Nephron (organoid): ENCODE results near the gene PNLIPRP2.

Source experiments
- H3K27ac Mint-ChIP-seq, 3 experiments: 2 replicates each; pipeline ENCODE4 v1.8.0; 2020; ENCODE audit warnings: mixed read lengths in 3 of 3, mild to moderate bottlenecking in 2 of 3, moderate library complexity in 1 of 3
- H3K27me3 Mint-ChIP-seq: 2 replicates; pipeline ENCODE4 v1.8.0; 2021; ENCODE audit warnings: low read depth, mild to moderate bottlenecking, moderate library complexity, mixed read lengths
- H3K36me3 Mint-ChIP-seq: 2 replicates; pipeline ENCODE4 v1.8.0; 2020; ENCODE audit warnings: low read depth, mixed read lengths
- H3K4me1 Mint-ChIP-seq: 2 replicates; pipeline ENCODE4 v1.8.0; 2020; ENCODE audit warnings: mixed read lengths
- H3K4me3 Mint-ChIP-seq, 3 experiments: 2 replicates each; pipeline ENCODE4 v1.8.0; 2020; ENCODE audit warnings: mild to moderate bottlenecking in 3 of 3, mixed read lengths in 3 of 3, moderate library complexity in 2 of 3
- H3K9me3 Mint-ChIP-seq: 2 replicates; pipeline ENCODE4 v1.8.0; 2020; ENCODE audit warnings: mixed read lengths
- TF ChIP-seq, protein P1 (sequence below), 3 experiments: fragments of 200-600 bp; sonication (generic); IDR thresholded peaks; one replicate each; pipeline ENCODE4 v1.5.0; 2021; ENCODE audit warnings: antibody characterized with exemption in 3 of 3; ENCODE audit not compliant: unreplicated experiment in 3 of 3

The PNLIPRP2 gene

DNA sequence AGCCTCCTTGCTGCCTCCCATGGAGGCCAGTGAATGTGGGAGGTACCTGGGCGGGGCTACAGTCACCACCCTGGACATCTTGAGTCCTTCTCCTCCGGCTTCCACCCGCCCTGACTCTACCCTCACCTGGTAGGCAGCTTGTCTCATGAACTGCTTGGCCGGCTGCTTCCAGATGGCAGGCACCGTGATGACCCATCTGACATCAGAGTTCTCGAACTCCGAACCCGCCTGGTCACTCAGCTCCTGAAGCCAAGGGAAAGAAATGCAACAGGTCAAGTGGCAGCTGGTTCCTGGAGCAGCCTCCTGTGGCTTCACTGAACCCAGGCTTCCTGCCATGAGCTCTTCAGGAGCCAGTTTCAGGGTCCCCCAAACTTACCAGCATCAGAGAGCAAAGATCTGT, 71.5 kb downstream of the PNLIPRP2 start:
- H3K4me1 Mint-ChIP-seq = peaks cover 78% of the 10 kb centered on the region
- TF ChIP-seq, protein P1, sequence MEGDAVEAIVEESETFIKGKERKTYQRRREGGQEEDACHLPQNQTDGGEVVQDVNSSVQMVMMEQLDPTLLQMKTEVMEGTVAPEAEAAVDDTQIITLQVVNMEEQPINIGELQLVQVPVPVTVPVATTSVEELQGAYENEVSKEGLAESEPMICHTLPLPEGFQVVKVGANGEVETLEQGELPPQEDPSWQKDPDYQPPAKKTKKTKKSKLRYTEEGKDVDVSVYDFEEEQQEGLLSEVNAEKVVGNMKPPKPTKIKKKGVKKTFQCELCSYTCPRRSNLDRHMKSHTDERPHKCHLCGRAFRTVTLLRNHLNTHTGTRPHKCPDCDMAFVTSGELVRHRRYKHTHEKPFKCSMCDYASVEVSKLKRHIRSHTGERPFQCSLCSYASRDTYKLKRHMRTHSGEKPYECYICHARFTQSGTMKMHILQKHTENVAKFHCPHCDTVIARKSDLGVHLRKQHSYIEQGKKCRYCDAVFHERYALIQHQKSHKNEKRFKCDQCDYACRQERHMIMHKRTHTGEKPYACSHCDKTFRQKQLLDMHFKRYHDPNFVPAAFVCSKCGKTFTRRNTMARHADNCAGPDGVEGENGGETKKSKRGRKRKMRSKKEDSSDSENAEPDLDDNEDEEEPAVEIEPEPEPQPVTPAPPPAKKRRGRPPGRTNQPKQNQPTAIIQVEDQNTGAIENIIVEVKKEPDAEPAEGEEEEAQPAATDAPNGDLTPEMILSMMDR (IDR thresholded peaks at IDR 0.05; ENCODE audit: unreplicated experiment in 3 of 3) = no peak
- H3K36me3 Mint-ChIP-seq = peaks cover 34% of the 10 kb centered on the region
- H3K27ac Mint-ChIP-seq = peak overlapping the region in 2 of 3 experiments; percentile 31 to 95
- H3K4me3 Mint-ChIP-seq = no peak overlapping the region
- H3K9me3 Mint-ChIP-seq = no peaks in the 10 kb centered on the region
- peaks cover 12% of the 10 kb centered on the region for H3K27me3 Mint-ChIP-seq

DNA sequence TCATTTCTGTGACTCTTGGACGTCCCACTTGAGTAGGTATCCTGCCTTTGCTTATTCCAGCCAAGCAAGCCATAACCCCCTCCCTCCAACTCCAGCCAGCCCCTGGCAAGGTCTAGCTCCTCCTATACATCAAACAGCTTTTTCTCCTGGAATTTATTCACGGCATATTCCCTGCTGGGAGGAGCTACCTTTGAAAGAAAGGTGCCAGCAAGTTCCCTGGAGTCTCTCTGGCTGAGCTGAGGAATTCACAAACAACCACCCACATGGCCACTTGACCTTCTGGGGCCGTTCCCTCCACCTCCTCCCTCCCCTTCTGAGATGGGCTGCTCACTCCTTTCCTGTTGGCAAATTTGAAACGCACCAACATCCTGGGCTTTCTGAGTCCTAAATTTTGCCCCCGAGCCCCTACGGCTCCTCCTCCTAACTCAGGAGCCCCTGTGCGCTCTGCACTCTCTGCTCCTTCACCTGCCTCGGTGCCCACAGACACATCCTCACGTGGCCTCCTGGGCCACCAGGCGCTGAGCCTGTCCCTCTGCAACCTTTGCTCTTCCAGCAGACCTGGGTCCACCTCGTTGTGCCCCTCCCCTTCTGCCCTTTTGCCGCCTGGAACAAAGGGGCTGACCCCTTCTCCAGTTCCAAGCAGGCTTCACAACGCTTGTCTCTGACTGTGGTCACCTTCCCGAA, 73.6 kb downstream of the PNLIPRP2 start:
- peaks cover 37% of the 10 kb centered on the region for H3K36me3 Mint-ChIP-seq
- H3K4me3 Mint-ChIP-seq = peak overlapping the region in 2 of 3 experiments; percentile 1 to 6
- peaks cover 16% of the 10 kb centered on the region for H3K27me3 Mint-ChIP-seq
- H3K4me1 Mint-ChIP-seq = peaks cover 63% of the 10 kb centered on the region
- TF ChIP-seq, protein P1 (IDR thresholded peaks at IDR 0.05; ENCODE audit: unreplicated experiment in 3 of 3) = no peak
- peak overlapping the region; percentile 72 to 89 (median 73) for H3K27ac Mint-ChIP-seq
- H3K9me3 Mint-ChIP-seq = no peaks in the 10 kb centered on the region
